Measurements from ENCODE around the gene MIPEP.

DNA sequence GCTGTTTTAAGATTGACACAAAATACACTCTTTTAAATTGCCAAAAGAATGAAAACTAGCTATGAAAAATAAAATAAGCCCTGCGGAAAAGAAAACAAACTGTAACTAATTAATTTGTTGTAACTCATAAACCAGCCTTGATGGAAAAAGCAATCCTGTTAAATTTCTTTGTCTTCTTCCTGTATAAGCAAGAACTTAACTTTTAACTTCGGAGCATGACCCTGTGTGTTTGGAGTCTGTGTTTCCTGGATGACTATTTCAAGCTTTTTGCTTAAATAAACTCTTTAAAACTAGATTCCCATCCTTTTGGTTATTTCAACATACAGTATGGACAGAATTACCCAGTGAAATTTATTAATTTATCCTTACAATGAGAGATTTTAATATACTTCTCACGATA, 196.4 kb downstream of the MIPEP start:
- TF ChIP-seq, protein P1, sequence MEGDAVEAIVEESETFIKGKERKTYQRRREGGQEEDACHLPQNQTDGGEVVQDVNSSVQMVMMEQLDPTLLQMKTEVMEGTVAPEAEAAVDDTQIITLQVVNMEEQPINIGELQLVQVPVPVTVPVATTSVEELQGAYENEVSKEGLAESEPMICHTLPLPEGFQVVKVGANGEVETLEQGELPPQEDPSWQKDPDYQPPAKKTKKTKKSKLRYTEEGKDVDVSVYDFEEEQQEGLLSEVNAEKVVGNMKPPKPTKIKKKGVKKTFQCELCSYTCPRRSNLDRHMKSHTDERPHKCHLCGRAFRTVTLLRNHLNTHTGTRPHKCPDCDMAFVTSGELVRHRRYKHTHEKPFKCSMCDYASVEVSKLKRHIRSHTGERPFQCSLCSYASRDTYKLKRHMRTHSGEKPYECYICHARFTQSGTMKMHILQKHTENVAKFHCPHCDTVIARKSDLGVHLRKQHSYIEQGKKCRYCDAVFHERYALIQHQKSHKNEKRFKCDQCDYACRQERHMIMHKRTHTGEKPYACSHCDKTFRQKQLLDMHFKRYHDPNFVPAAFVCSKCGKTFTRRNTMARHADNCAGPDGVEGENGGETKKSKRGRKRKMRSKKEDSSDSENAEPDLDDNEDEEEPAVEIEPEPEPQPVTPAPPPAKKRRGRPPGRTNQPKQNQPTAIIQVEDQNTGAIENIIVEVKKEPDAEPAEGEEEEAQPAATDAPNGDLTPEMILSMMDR (IDR thresholded peaks at IDR 0.05; ENCODE audit: poor library complexity): no peak
- TF ChIP-seq EZH2 (IDR thresholded peaks at IDR 0.05; ENCODE audit: borderline replicate concordance): no peak

All from hepatocyte (in vitro differentiated cells).